Naive thymus-derived CD4-positive, alpha-beta T cell (primary cell): ENCODE data around the gene ANK3. TPM values are rescaled to one million over a fixed set of nuclear protein-coding genes. Genes with fewer than 3 reads are reported as not detected.

Experiments used
- ATAC-seq: fragments of 150-1000 bp; cut with Tn5 transposase; 2 replicates; pipeline ENCODE4 v1.10.0; 2021; ENCODE audit warnings: mild to moderate bottlenecking, moderate library complexity
- CTCF ChIA-PET: fragments of 350-600 bp; sonication (Branson Sonifier 250); formaldehyde crosslinking; loops from one replicate; lab custom pipeline; 2021; ENCODE audit warnings: antibody characterized with exemption; lab: Charles Lee
- POLR2A ChIA-PET: fragments of 350-600 bp; sonication (Branson Sonifier 250); formaldehyde crosslinking; loops from one replicate; lab custom pipeline; 2021; ENCODE audit warnings: antibody characterized with exemption, inconsistent platforms; lab: Charles Lee
- DNase-seq, 9 donors: peaks; one replicate each; pipeline versions ENCODE4 v3.0.0 to v3.0.0-alpha.2; 2020 to 2022; ENCODE audit warnings: mixed read lengths in 1 of 9
- H3K27ac ChIP-seq: one replicate; pipeline ENCODE4 v1.7.0; 2013; ENCODE audit warnings: mild to moderate bottlenecking, low read depth, low read length, moderate library complexity
- H3K27me3 ChIP-seq, 2 donors: one replicate each; pipeline ENCODE4 v1.7.0; 2013; ENCODE audit warnings: low read length in 2 of 2, mild to moderate bottlenecking in 2 of 2, moderate library complexity in 2 of 2; ENCODE audit not compliant: control insufficient read depth in 2 of 2, insufficient read depth in 2 of 2
- H3K36me3 ChIP-seq, 3 experiments: 1 replicate in 2 of 3; 2 replicates in 1 of 3; pipeline ENCODE4 v1.7.0; 2013; ENCODE audit warnings: low read length in 3 of 3, mild to moderate bottlenecking in 3 of 3, moderate library complexity in 1 of 3; ENCODE audit not compliant: insufficient read depth in 3 of 3, control insufficient read depth in 2 of 3
- H3K4me1 ChIP-seq, 2 donors: one replicate each; pipeline ENCODE4 v1.7.0; 2013; ENCODE audit warnings: low read length in 2 of 2, mild to moderate bottlenecking in 2 of 2, moderate library complexity in 1 of 2; ENCODE audit not compliant: control insufficient read depth in 2 of 2, insufficient read depth in 2 of 2
- H3K4me3 ChIP-seq: 2 replicates; pipeline ENCODE4 v1.7.0; 2013; ENCODE audit warnings: mild to moderate bottlenecking, low read length
- H3K9me3 ChIP-seq, 3 experiments: 1 replicate in 2 of 3; 2 replicates in 1 of 3; pipeline ENCODE4 v1.7.0; 2013; ENCODE audit warnings: low read length in 3 of 3; ENCODE audit not compliant: control insufficient read depth in 2 of 3
- H3K27ac Mint-ChIP-seq, 9 donors: one replicate each; pipeline ENCODE4 v1.8.0; 2020 to 2022; ENCODE audit warnings: mixed read lengths in 9 of 9, mild to moderate bottlenecking in 8 of 9, moderate library complexity in 5 of 9, inconsistent platforms in 2 of 9
- H3K27me3 Mint-ChIP-seq, 5 donors: one replicate each; pipeline ENCODE4 v1.8.0; 2021 to 2022; ENCODE audit warnings: mixed read lengths in 5 of 5, mild to moderate bottlenecking in 1 of 5
- H3K36me3 Mint-ChIP-seq, 5 donors: one replicate each; pipeline ENCODE4 v1.8.0; 2020 to 2022; ENCODE audit warnings: mixed read lengths in 5 of 5, mild to moderate bottlenecking in 3 of 5, inconsistent platforms in 1 of 5
- H3K4me1 Mint-ChIP-seq, 7 donors: one replicate each; pipeline ENCODE4 v1.8.0; 2020 to 2022; ENCODE audit warnings: mixed read lengths in 7 of 7, mild to moderate bottlenecking in 3 of 7, inconsistent platforms in 1 of 7
- H3K4me3 Mint-ChIP-seq, 10 donors: one replicate each; pipeline ENCODE4 v1.8.0; 2020 to 2022; ENCODE audit warnings: mild to moderate bottlenecking in 10 of 10, mixed read lengths in 10 of 10, moderate library complexity in 6 of 10, inconsistent platforms in 2 of 10
- H3K9me3 Mint-ChIP-seq, 11 donors: one replicate each; pipeline ENCODE4 v1.8.0; 2020 to 2022; ENCODE audit warnings: mixed read lengths in 11 of 11, mild to moderate bottlenecking in 4 of 11, inconsistent platforms in 1 of 11, moderate library complexity in 1 of 11
- intact Hi-C, 2 donors: fragments of 100-400 bp; cut with micrococcal nuclease; formaldehyde crosslinking; loops; one replicate each; pipeline ENCODE4 v1.15.1; 2023
- polyA plus RNA-seq, 2 donors: library from polyadenylated mRNA; unstranded; fragments of 300-500 nt; fragmentation: Illumina TruSeq; gene quantifications; one replicate each; pipeline ENCODE4 v1.2.3, GENCODE V29; 2021
- total RNA-seq, 6 experiments: library from RNA in 5 of 6; stranded (reverse) in 5 of 6; gene quantifications; 1 replicate in 5 of 6; 2 replicates in 1 of 6; pipeline ENCODE4 v1.2.3 and lab custom pipeline; 2021 to 2026

The ANK3 gene
- total and polyA plus RNA-seq, 7 experiments from 2014 or later, result 23.9 to 72.9 (median 61.4) TPM

DNA sequence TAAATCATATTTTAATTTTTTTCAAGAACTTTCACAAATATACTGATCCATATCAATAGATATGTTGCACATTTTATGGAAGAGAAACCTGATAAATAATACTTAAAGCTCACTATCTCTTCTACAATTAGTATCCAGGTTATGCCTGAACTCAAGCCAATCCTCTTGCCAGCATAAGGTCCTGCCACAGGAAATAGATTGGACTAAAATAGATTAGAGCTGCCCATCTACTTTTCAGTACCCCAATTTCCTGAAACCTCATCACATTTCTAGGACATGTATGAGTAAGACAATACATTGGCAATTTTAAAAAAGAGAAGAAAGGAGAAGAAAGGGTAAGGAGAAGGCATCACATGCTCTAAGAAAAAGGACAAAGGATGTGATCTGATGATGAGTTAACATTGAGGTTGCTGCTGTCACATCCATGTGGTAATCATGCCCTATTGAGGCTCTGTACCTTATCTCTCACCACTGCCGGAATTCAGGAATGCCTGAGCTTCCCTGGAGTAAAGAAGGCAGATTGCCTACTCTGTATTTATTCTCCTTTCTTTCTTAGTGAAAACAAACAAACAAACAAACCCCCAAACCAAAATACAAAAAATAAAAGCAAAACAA, 199.7 kb downstream of the ANK3 start:
- Histone ChIP-seq H3K4me3 (no peak overlapping the region), H3K36me3 (peaks cover 5 to 22% (median 5%) of the 10 kb centered on the region in 3 experiments), H3K27me3 (no peaks in the 10 kb centered on the region), H3K9me3 (no peaks in the 10 kb centered on the region), H3K4me1 (no peaks in the 10 kb centered on the region), H3K27ac (no peak overlapping the region)
- no peak overlapping the region for H3K4me3 Mint-ChIP-seq
- H3K27me3 Mint-ChIP-seq, result no peaks in the 10 kb centered on the region
- H3K4me1 Mint-ChIP-seq, result peaks cover 0 to 16% (median 0%) of the 10 kb centered on the region in 7 donors
- no peak for DNase-seq
- H3K36me3 Mint-ChIP-seq, result peaks cover 20 to 73% (median 50%) of the 10 kb centered on the region in 5 donors
- intact Hi-C loops, result no loop called here
- no peak for ATAC-seq
- ChIA-PET POLR2A (no interaction called here), CTCF (no interaction called here)
- peaks cover 0 to 7% (median 0%) of the 10 kb centered on the region in 11 donors for H3K9me3 Mint-ChIP-seq
- no peak overlapping the region for H3K27ac Mint-ChIP-seq

DNA sequence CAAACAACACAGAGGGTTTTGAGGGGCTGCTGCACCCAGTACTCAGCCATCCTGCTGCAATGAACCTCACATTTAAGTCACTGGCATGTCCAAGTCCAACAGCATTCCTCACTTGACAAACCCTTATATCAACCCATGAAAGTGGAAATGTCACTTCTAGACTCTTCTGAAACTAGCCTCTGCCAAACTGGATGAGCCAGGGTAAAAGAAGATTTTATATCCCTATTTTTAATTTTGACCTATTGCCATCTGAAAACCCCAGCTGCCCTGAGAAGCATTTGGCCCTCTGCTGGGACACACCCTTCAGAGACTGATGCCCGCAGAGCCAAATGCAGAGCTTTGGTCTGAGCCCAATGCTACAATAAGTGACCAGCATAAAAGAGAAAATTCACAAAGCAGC, 201.1 kb downstream of the ANK3 start:
- Mint-ChIP-seq H3K9me3 (peaks cover 0 to 7% (median 0%) of the 10 kb centered on the region in 11 donors), H3K4me3 (no peak overlapping the region), H3K4me1 (peaks cover 0 to 16% (median 0%) of the 10 kb centered on the region in 7 donors), H3K27me3 (no peaks in the 10 kb centered on the region), H3K36me3 (peaks cover 16 to 64% (median 41%) of the 10 kb centered on the region in 5 donors), H3K27ac (peak overlapping the region in 1 of 9 donors; percentile 47)
- intact Hi-C loops, result no loop called here
- Histone ChIP-seq H3K4me3 (no peak overlapping the region), H3K27me3 (no peaks in the 10 kb centered on the region), H3K9me3 (no peaks in the 10 kb centered on the region), H3K27ac (no peak overlapping the region), H3K36me3 (peaks cover 5 to 16% (median 5%) of the 10 kb centered on the region in 3 experiments), H3K4me1 (no peaks in the 10 kb centered on the region)
- ChIA-PET CTCF (interaction anchor here (1.6 kb wide), 1 partner anchor 12 kb away, joined by 3 read pairs; no protein-coding TSS in a partner anchor), POLR2A (no interaction called here)
- ATAC-seq, result no peak
- DNase-seq, result no peak

DNA sequence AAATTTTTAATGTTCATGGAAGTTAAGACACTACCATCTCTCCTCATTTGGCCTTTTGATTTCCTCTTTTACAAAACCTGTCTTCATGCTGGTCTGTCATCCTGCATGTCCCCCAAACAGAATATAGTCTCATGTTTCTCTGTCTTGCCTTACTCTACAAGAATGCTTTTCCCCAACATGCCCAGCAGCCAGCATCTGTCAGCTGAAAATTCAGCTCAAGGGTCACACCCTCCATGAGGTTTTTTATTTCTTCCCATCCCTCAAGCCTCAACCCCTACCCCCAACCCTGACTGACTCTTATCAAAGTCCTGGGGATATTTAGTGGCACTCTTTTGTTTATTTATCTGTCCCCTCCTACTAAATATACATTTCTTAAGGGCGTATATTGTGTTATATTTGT, 202.0 kb downstream of the ANK3 start:
- no peaks in the 10 kb centered on the region for H3K4me1 ChIP-seq
- no peak for DNase-seq
- peaks cover 0 to 16% (median 0%) of the 10 kb centered on the region in 7 donors for H3K4me1 Mint-ChIP-seq
- H3K36me3 ChIP-seq, result peaks cover 5 to 20% (median 5%) of the 10 kb centered on the region in 3 experiments
- H3K36me3 Mint-ChIP-seq, result peaks cover 16 to 60% (median 36%) of the 10 kb centered on the region in 5 donors
- H3K9me3 ChIP-seq, result no peaks in the 10 kb centered on the region
- POLR2A ChIA-PET, result no interaction called here
- CTCF ChIA-PET, result interaction anchor here (1.6 kb wide), 1 partner anchor 11 kb away, joined by 3 read pairs; no protein-coding TSS in a partner anchor
- no peaks in the 10 kb centered on the region for H3K27me3 Mint-ChIP-seq
- H3K27ac ChIP-seq, result no peak overlapping the region
- H3K4me3 Mint-ChIP-seq, result no peak overlapping the region
- peak overlapping the region in 2 of 9 donors; percentile 47 to 76 for H3K27ac Mint-ChIP-seq
- peaks cover 0 to 7% (median 0%) of the 10 kb centered on the region in 11 donors for H3K9me3 Mint-ChIP-seq
- no peak for ATAC-seq
- no peaks in the 10 kb centered on the region for H3K27me3 ChIP-seq
- intact Hi-C loops, result no loop called here
- no peak overlapping the region for H3K4me3 ChIP-seq

DNA sequence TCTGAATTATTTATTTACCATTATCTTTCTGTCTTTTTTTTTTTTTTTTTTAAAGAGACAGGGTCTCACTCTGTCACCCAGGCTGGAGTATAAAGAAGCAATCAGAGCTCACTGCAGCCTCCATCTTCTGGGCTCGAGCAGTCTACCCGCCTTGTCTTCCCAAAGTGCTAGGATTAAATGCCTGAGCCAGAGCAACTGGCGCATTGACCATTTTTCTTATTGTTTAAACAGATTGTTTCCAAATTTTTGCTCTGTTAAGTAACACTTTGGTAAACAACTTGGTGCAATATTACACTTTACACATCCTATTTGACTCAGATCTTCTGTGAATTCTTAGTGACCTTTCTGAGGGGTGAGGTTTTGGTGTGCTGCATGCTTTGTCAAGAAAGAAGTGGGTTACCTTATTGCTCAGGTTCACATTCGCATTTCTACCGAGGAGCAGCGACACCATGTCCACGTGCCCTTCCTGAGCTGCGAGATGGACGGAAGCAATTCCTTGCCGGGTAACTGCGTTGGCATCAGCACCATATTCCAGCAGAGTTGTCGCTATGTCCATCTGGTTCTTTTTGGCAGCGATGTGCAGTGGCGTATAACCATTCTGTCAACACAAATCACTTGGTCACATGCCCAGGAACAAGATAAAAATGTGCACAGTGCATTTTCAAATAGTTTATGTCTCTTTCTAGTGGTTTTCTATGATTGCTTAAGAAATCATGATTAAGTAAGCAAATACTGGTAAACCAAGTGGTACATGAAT, 203.2 kb downstream of the ANK3 start:
- no peak overlapping the region for H3K27ac ChIP-seq
- Mint-ChIP-seq H3K36me3 (peaks cover 16 to 63% (median 34%) of the 10 kb centered on the region in 5 donors), H3K9me3 (peaks cover 0 to 7% (median 0%) of the 10 kb centered on the region in 11 donors), H3K4me1 (peaks cover 0 to 16% (median 0%) of the 10 kb centered on the region in 7 donors), H3K4me3 (no peak overlapping the region), H3K27me3 (no peaks in the 10 kb centered on the region), H3K27ac (no peak overlapping the region)
- ATAC-seq (no peak), DNase-seq (no peak)
- CTCF ChIA-PET, result no interaction called here
- POLR2A ChIA-PET, result no interaction called here
- H3K36me3 ChIP-seq, result peaks cover 5 to 24% (median 5%) of the 10 kb centered on the region in 3 experiments
- no peaks in the 10 kb centered on the region for H3K9me3 ChIP-seq
- H3K4me3 ChIP-seq, result no peak overlapping the region
- no peaks in the 10 kb centered on the region for H3K4me1 ChIP-seq
- H3K27me3 ChIP-seq, result no peaks in the 10 kb centered on the region
- intact Hi-C loops, result no loop called here

DNA sequence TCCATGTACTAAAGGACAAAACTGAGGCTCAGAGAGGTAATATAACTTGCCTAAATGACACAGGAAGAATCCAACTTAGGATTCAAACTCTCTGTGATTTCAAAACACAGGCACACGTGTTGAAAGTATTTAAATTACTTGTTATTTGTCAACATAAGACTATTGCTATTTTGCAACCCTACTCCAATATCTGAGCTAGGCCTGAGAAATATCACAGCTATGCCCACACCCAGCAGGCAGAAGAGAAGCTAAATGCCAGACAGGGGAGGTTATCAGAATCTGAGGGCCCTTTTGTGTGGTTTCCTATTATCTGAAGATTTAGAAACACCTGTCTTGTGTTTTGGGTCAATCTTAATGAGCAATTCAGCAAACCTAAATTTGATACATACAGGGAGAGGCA, 204.3 kb downstream of the ANK3 start:
- intact Hi-C loops, result no loop called here
- no peak for DNase-seq
- Histone ChIP-seq H3K36me3 (peaks cover 5 to 33% (median 5%) of the 10 kb centered on the region in 3 experiments), H3K27me3 (no peaks in the 10 kb centered on the region), H3K27ac (no peak overlapping the region), H3K9me3 (no peaks in the 10 kb centered on the region), H3K4me1 (no peaks in the 10 kb centered on the region), H3K4me3 (no peak overlapping the region)
- CTCF ChIA-PET, result no interaction called here
- H3K27ac Mint-ChIP-seq, result peak overlapping the region in 2 of 9 donors; percentile 13 to 62
- H3K4me3 Mint-ChIP-seq, result no peak overlapping the region
- no peak for ATAC-seq
- H3K9me3 Mint-ChIP-seq, result no peaks in the 10 kb centered on the region
- no peaks in the 10 kb centered on the region for H3K27me3 Mint-ChIP-seq
- peaks cover 0 to 6% (median 0%) of the 10 kb centered on the region in 7 donors for H3K4me1 Mint-ChIP-seq
- POLR2A ChIA-PET, result no interaction called here
- H3K36me3 Mint-ChIP-seq, result peaks cover 17 to 62% (median 29%) of the 10 kb centered on the region in 5 donors

DNA sequence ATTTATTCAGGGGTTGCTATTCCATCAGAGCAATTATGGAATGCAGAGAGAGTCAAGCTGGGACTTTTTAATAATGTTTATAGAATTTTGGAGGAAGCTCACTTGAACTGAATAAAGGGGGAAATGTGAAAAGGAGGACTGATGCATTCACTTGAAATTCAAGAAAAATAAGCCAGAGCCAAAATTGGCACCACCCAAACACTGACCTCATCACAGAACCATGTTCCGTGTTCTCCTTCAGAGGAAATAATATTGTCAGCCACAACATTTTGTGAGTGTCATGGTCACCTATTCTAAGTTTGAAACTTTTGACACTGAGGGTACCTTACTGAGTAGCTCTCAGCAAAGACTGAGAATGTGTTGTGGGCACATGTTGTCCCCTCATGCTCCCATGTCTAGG, 207.0 kb downstream of the ANK3 start:
- POLR2A ChIA-PET, result no interaction called here
- Mint-ChIP-seq H3K36me3 (peaks cover 11 to 63% (median 34%) of the 10 kb centered on the region in 5 donors), H3K4me1 (no peaks in the 10 kb centered on the region), H3K27ac (no peak overlapping the region), H3K4me3 (no peak overlapping the region), H3K9me3 (no peaks in the 10 kb centered on the region), H3K27me3 (no peaks in the 10 kb centered on the region)
- intact Hi-C loops, result no loop called here
- Histone ChIP-seq H3K27ac (no peak overlapping the region), H3K4me3 (no peak overlapping the region), H3K27me3 (no peaks in the 10 kb centered on the region), H3K4me1 (no peaks in the 10 kb centered on the region), H3K9me3 (no peaks in the 10 kb centered on the region), H3K36me3 (peaks cover 5 to 36% (median 5%) of the 10 kb centered on the region in 3 experiments)
- CTCF ChIA-PET, result no interaction called here
- DNase-seq (no peak), ATAC-seq (no peak)
